ENCODE results near the gene TBC1D16.

TBC1D16 gene

GRCh38 chr17:80071116-80071841 lies 35.6 kb upstream of the TBC1D16 start:
- no peaks in the 10 kb centered on the region for H3K36me3 ChIP-seq (ENCODE audit: insufficient read depth, low read length)
- DNase-seq (ENCODE audit: low read depth, low spot score) = no peak
- no peak overlapping the region for H3K27ac ChIP-seq
- H3K9me3 ChIP-seq (ENCODE audit: low read depth, low read length) = no peaks in the 10 kb centered on the region
- H3K4me3 ChIP-seq = no peak overlapping the region
- TF ChIP-seq POLR2AphosphoS5 (IDR thresholded peaks at IDR 0.05; ENCODE audit: borderline replicate concordance, low read depth, low read length) (no peak), FOXP2 (optimal IDR thresholded peaks at IDR 0.05; ENCODE audit: control extremely low read depth, extremely low read length, insufficient read depth) (no peak), EZH2 (IDR thresholded peaks at IDR 0.05) (no peak)
- no peak overlapping the region for H3K9ac ChIP-seq (ENCODE audit: insufficient read length)

GRCh38 chr17:80070375-80071115 lies 34.9 kb upstream of the TBC1D16 start:
- Histone ChIP-seq H3K27ac (no peak overlapping the region), H3K9ac (ENCODE audit: insufficient read length) (no peak overlapping the region), H3K36me3 (ENCODE audit: insufficient read depth, low read length) (no peaks in the 10 kb centered on the region), H3K4me3 (no peak overlapping the region), H3K9me3 (ENCODE audit: low read depth, low read length) (no peaks in the 10 kb centered on the region)
- TF ChIP-seq FOXP2 (optimal IDR thresholded peaks at IDR 0.05; ENCODE audit: control extremely low read depth, extremely low read length, insufficient read depth) = no peak
- TF ChIP-seq EZH2 (IDR thresholded peaks at IDR 0.05) = no peak
- no peak for TF ChIP-seq POLR2AphosphoS5 (IDR thresholded peaks at IDR 0.05; ENCODE audit: borderline replicate concordance, low read depth, low read length)
- DNase-seq (ENCODE audit: low read depth, low spot score) = no peak

GRCh38 chr17:80068301-80069222 lies 32.9 kb upstream of the TBC1D16 start:
- Histone ChIP-seq H3K36me3 (ENCODE audit: insufficient read depth, low read length) (no peaks in the 10 kb centered on the region), H3K9ac (ENCODE audit: insufficient read length) (no peak overlapping the region), H3K4me3 (no peak overlapping the region), H3K27ac (no peak overlapping the region), H3K9me3 (ENCODE audit: low read depth, low read length) (no peaks in the 10 kb centered on the region)
- no peak for DNase-seq (ENCODE audit: low read depth, low spot score)
- TF ChIP-seq FOXP2 (optimal IDR thresholded peaks at IDR 0.05; ENCODE audit: control extremely low read depth, extremely low read length, insufficient read depth) = no peak
- TF ChIP-seq EZH2 (IDR thresholded peaks at IDR 0.05) = no peak
- no peak for TF ChIP-seq POLR2AphosphoS5 (IDR thresholded peaks at IDR 0.05; ENCODE audit: borderline replicate concordance, low read depth, low read length)

GRCh38 chr17:80067393-80067986 lies 31.8 kb upstream of the TBC1D16 start:
- Histone ChIP-seq H3K9ac (ENCODE audit: insufficient read length) (no peak overlapping the region), H3K36me3 (ENCODE audit: insufficient read depth, low read length) (no peaks in the 10 kb centered on the region), H3K9me3 (ENCODE audit: low read depth, low read length) (no peaks in the 10 kb centered on the region), H3K4me3 (no peak overlapping the region), H3K27ac (no peak overlapping the region)
- no peak for DNase-seq (ENCODE audit: low read depth, low spot score)
- TF ChIP-seq FOXP2 (optimal IDR thresholded peaks at IDR 0.05; ENCODE audit: control extremely low read depth, extremely low read length, insufficient read depth) (no peak), EZH2 (IDR thresholded peaks at IDR 0.05) (no peak), POLR2AphosphoS5 (IDR thresholded peaks at IDR 0.05; ENCODE audit: borderline replicate concordance, low read depth, low read length) (no peak)

- Histone ChIP-seq H3K9me3 (ENCODE audit: low read depth, low read length) (no peaks in the 10 kb centered on the region), H3K36me3 (ENCODE audit: insufficient read depth, low read length) (no peaks in the 10 kb centered on the region), H3K9ac (ENCODE audit: insufficient read length) (no peak overlapping the region), H3K4me3 (no peak overlapping the region), H3K27ac (no peak overlapping the region)
- no peak for TF ChIP-seq EZH2 (IDR thresholded peaks at IDR 0.05)
- no peak for TF ChIP-seq FOXP2 (optimal IDR thresholded peaks at IDR 0.05; ENCODE audit: control extremely low read depth, extremely low read length, insufficient read depth)
- no peak for TF ChIP-seq POLR2AphosphoS5 (IDR thresholded peaks at IDR 0.05; ENCODE audit: borderline replicate concordance, low read depth, low read length)
- no peak for DNase-seq (ENCODE audit: low read depth, low spot score)
Measured at GRCh38 chr17:80065478-80066170, 30.0 kb upstream of the TBC1D16 start.

- TF ChIP-seq EZH2 (IDR thresholded peaks at IDR 0.05) (no peak), POLR2AphosphoS5 (IDR thresholded peaks at IDR 0.05; ENCODE audit: borderline replicate concordance, low read depth, low read length) (no peak), FOXP2 (optimal IDR thresholded peaks at IDR 0.05; ENCODE audit: control extremely low read depth, extremely low read length, insufficient read depth) (no peak)
- no peak overlapping the region for H3K9ac ChIP-seq (ENCODE audit: insufficient read length)
- H3K9me3 ChIP-seq (ENCODE audit: low read depth, low read length) = no peaks in the 10 kb centered on the region
- no peak overlapping the region for H3K4me3 ChIP-seq
- H3K36me3 ChIP-seq (ENCODE audit: insufficient read depth, low read length) = no peaks in the 10 kb centered on the region
- no peak overlapping the region for H3K27ac ChIP-seq
- no peak for DNase-seq (ENCODE audit: low read depth, low spot score)
Measured at GRCh38 chr17:80064696-80065095, 29.0 kb upstream of the TBC1D16 start.

GRCh38 chr17:80063830-80064585 lies 28.3 kb upstream of the TBC1D16 start:
- no peaks in the 10 kb centered on the region for H3K36me3 ChIP-seq (ENCODE audit: insufficient read depth, low read length)
- no peaks in the 10 kb centered on the region for H3K9me3 ChIP-seq (ENCODE audit: low read depth, low read length)
- H3K4me3 ChIP-seq = no peak overlapping the region
- DNase-seq (ENCODE audit: low read depth, low spot score) = no peak
- H3K9ac ChIP-seq (ENCODE audit: insufficient read length) = no peak overlapping the region
- H3K27ac ChIP-seq = no peak overlapping the region
- no peak for TF ChIP-seq EZH2 (IDR thresholded peaks at IDR 0.05)
- no peak for TF ChIP-seq FOXP2 (optimal IDR thresholded peaks at IDR 0.05; ENCODE audit: control extremely low read depth, extremely low read length, insufficient read depth)
- no peak for TF ChIP-seq POLR2AphosphoS5 (IDR thresholded peaks at IDR 0.05; ENCODE audit: borderline replicate concordance, low read depth, low read length)

Measured in SK-N-MC (cell line).